Activated CD4-positive, alpha-beta T cell treated with anti-CD3 and anti-CD28 coated beads for 48 hours (primary cell): ENCODE results near the gene CD47.

ENCODE experiments used
- DNase-seq: peaks from one replicate; pipeline ENCODE4 v3.0.0-alpha.2; 2020

CD47 gene

GRCh38 chr3:108008931-108009639 is 81.7 kb downstream of the CD47 start:
- no peak for DNase-seq

- no peak for DNase-seq
Observed at GRCh38 chr3:108008106-108008505, 82.7 kb downstream of the CD47 start.

GRCh38 chr3:108006881-108007331 is 83.9 kb downstream of the CD47 start:
- no peak for DNase-seq

- no peak for DNase-seq
Observed at GRCh38 chr3:108006077-108006771, 84.6 kb downstream of the CD47 start.

- DNase-seq: no peak
Observed at GRCh38 chr3:108004647-108005046, 86.2 kb downstream of the CD47 start.

- no peak for DNase-seq
Observed at GRCh38 chr3:108001457-108001856, 89.4 kb downstream of the CD47 start.

GRCh38 chr3:107999215-107999775 is 91.5 kb downstream of the CD47 start:
- DNase-seq: no peak

- no peak for DNase-seq
Observed at GRCh38 chr3:107997671-107998070, 93.2 kb downstream of the CD47 start.

- no peak for DNase-seq
Observed at GRCh38 chr3:107995823-107996222, 95.0 kb downstream of the CD47 start.

GRCh38 chr3:107994956-107995715 is 95.7 kb downstream of the CD47 start:
- DNase-seq: no peak

- no peak for DNase-seq
Observed at GRCh38 chr3:107994181-107994580, 96.7 kb downstream of the CD47 start.

- DNase-seq: no peak
Observed at GRCh38 chr3:107993771-107994170, 97.1 kb downstream of the CD47 start.
